Heart left ventricle (tissue), 16 donors: Measurements from ENCODE around the gene TYROBP. TPM values are rescaled to one million over a fixed set of nuclear protein-coding genes. Genes with fewer than 3 reads are reported as not detected.
"Not testable (repeated sequence)": the region's sequence is repeated elsewhere in the genome, so short reads cannot be mapped to it uniquely, and the experiment has no call there.

Experiments
- ATAC-seq, 4 donors: fragments of 200-7000 bp; cut with Tn5 transposase; one replicate each; pipeline ENCODE4 v1.9.1; 2020 to 2022; ENCODE audit warnings: moderate library complexity in 4 of 4, mild to moderate bottlenecking in 3 of 4, moderate number of reproducible peaks in 1 of 4
- DNase-seq, 5 donors: peaks; one replicate each; pipeline ENCODE4 v3.0.0-alpha.2; 2020
- H3K27ac ChIP-seq, 12 donors: fragments of 200-600 bp; sonication (generic) in 4 of 12; one replicate each; pipeline versions ENCODE4 v1.5.0 to v1.8.0; 2016 to 2022; ENCODE audit warnings: mild to moderate bottlenecking in 2 of 12
- H3K27me3 ChIP-seq, 9 donors: fragments of 200-600 bp; sonication (generic) in 2 of 9; one replicate each; pipeline versions ENCODE4 v1.5.1 to v1.8.0; 2016 to 2022; ENCODE audit warnings: mild to moderate bottlenecking in 3 of 9
- H3K36me3 ChIP-seq, 9 donors: fragments of 200-600 bp; sonication (generic) in 2 of 9; one replicate each; pipeline versions ENCODE4 v1.5.0 to v1.8.0; 2018 to 2022; ENCODE audit warnings: mild to moderate bottlenecking in 2 of 9
- H3K4me1 ChIP-seq, 12 donors: fragments of 200-600 bp; sonication (generic) in 4 of 12; one replicate each; pipeline versions ENCODE4 v1.5.0 to v1.8.0; 2016 to 2022; ENCODE audit warnings: mild to moderate bottlenecking in 3 of 12
- H3K4me3 ChIP-seq, 12 donors: fragments of 200-600 bp; sonication (generic) in 4 of 12; one replicate each; pipeline versions ENCODE4 v1.5.0 to v1.8.0; 2017 to 2022; ENCODE audit warnings: mild to moderate bottlenecking in 9 of 12, moderate library complexity in 4 of 12
- H3K9me3 ChIP-seq, 12 donors: fragments of 200-600 bp; sonication (generic) in 4 of 12; one replicate each; pipeline versions ENCODE4 v1.5.0 to v1.8.0; 2016 to 2022; ENCODE audit warnings: mild to moderate bottlenecking in 1 of 12
- CTCF ChIP-seq, 12 donors: fragments of 200-600 bp; sonication (generic) in 4 of 12; IDR thresholded peaks; one replicate each; pipeline versions ENCODE4 v1.5.0 to v1.8.0; 2018 to 2022; ENCODE audit warnings: antibody characterized with exemption in 12 of 12, mild to moderate bottlenecking in 5 of 12
- POLR2A ChIP-seq, 2 donors: fragments of 450-650 bp; IDR thresholded peaks; one replicate each; pipeline ENCODE4 v1.6.1; 2017; ENCODE audit warnings: antibody characterized with exemption in 2 of 2, mild to moderate bottlenecking in 2 of 2, moderate library complexity in 2 of 2
- WGBS, 4 donors: extraction: QIAGEN DNeasy Blood & Tissue Kit in 2 of 4; methylation state at CpG; one replicate each; pipeline versions ENCODE4 v1.1.5 to v1.1.7; 2013 to 2018; 5-methylcytosine and 5-hydroxymethylcytosine counted together
- intact Hi-C, 10 donors: fragments of 100-400 bp; cut with DNase I; formaldehyde crosslinking; loops; one replicate each; pipeline versions ENCODE4 v1.11.1 to v1.14.2; 2022
- polyA plus RNA-seq, 2 donors: library from polyadenylated mRNA; stranded (reverse); fragments of 200-250 nt; gene quantifications; one replicate each; pipeline ENCODE4 v1.2.3, GENCODE V29; 2013
- total RNA-seq, 9 donors: library from RNA; depleted of rRNA in 2 of 9; stranded (reverse); fragments of >200 nt in 2 of 9; fragmentation: NEBNext Ultra II Directional in 3 of 9; extraction: Animal tissue kit (Norgen Biotek cat#: 25700) in 3 of 9; gene quantifications; one replicate each; pipeline versions ENCODE4 v1.1.0 to v1.2.4, GENCODE V29; 2016 to 2023
- donor health status: ischemic (EF 13 %, LVEDD 7.1; RV severe dilation, severe dysfunction).
- donor health status: healthy with polysubstance abuse.
- donor health status: DM: no; HTN: yes; CAD: no.
- donor health status: DM: no; HTN: no; CAD: no.
- donor health status: ischemic (EF 25% LVEDD 6.9; RV normal size, moderate dysfunction).
- donor health status: ischemic (EF 25% LVEDD 5.7; RV mildly dilated, moderate dysfunction).
- donor health status: healthy.
- donor health status: DM: yes; HTN: yes; CAD: no.
- donor health status: ischemic (EF 35%, LVEDD 5.7; RV mildly dilated, moderate dysfunction).
- donor health status: nonischemic (EF 11% LVEDD 7.7; RV severe dilation, severe dysfunction).
- donor health status: DM: yes; HTN: yes; CAD: no.
- donor health status: PGD.
- donor health status: ischemic (EF 29% LVEDD 5.4; RV normal size, mild dysfunction).
- donor health status: nonischemic (EF 23%, LVEDD 6.1; RV moderate dilation, normal function).

The TYROBP gene
- total and polyA plus RNA-seq, 11 donors: 12.6 to 237 (median 19.4) TPM

GRCh38 chr19:35913589-35913988 is 5.5 kb upstream of the TYROBP start:
- H3K27me3 ChIP-seq: peaks cover 0 to 6% (median 0%) of the 10 kb centered on the region in 9 donors
- 64 to 70% (median 64%) methylated on average over 7 of the region's 7 CpGs for WGBS, 4 donors
- intact Hi-C loops: no loop called here

GRCh38 chr19:35911790-35912189 is 3.7 kb upstream of the TYROBP start:
- 60 to 70% (median 67%) methylated on average over 5 of the region's 5 CpGs for WGBS, 4 donors
- Histone ChIP-seq H3K4me1 (peaks cover 0 to 45% (median 0%) of the 10 kb centered on the region in 12 donors), H3K4me3 (no peak overlapping the region), H3K36me3 (no peaks in the 10 kb centered on the region), H3K27me3 (peaks cover 0 to 6% (median 0%) of the 10 kb centered on the region in 9 donors), H3K27ac (peak overlapping the region in 1 of 12 donors; percentile 18), H3K9me3 (no peaks in the 10 kb centered on the region)
- DNase-seq (no peak), ATAC-seq (no peak)
- no peak for TF ChIP-seq POLR2A (IDR thresholded peaks at IDR 0.05)
- no peak for TF ChIP-seq CTCF (IDR thresholded peaks at IDR 0.05)
- intact Hi-C loops: no loop called here

More at GRCh38 chr19:35913589-35913988, 5.5 kb upstream of the TYROBP start:
- Histone ChIP-seq H3K4me3 (peak overlapping the region in 1 of 12 donors; percentile 7), H3K9me3 (no peaks in the 10 kb centered on the region), H3K4me1 (peaks cover 0 to 42% (median 0%) of the 10 kb centered on the region in 12 donors), H3K36me3 (no peaks in the 10 kb centered on the region), H3K27ac (peak overlapping the region in 1 of 12 donors; percentile 63)
- ATAC-seq: no peak
- TF ChIP-seq POLR2A (IDR thresholded peaks at IDR 0.05) (no peak), CTCF (IDR thresholded peaks at IDR 0.05) (no peak)
- no peak for DNase-seq

- Histone ChIP-seq H3K36me3 (peaks cover 0 to 4% (median 0%) of the 10 kb centered on the region in 9 donors), H3K27me3 (peaks cover 0 to 6% (median 0%) of the 10 kb centered on the region in 9 donors), H3K4me3 (no peak overlapping the region), H3K27ac (peak overlapping the region in 1 of 12 donors; percentile 88), H3K9me3 (no peaks in the 10 kb centered on the region), H3K4me1 (peaks cover 0 to 51% (median 0%) of the 10 kb centered on the region in 12 donors)
- intact Hi-C loops: no loop called here
- ATAC-seq: no peak
- WGBS, 4 donors: 37 to 46% (median 42%) methylated on average over 2 to 3 of the region's 3 CpGs
- DNase-seq: no peak
- TF ChIP-seq POLR2A (IDR thresholded peaks at IDR 0.05) (no peak), CTCF (IDR thresholded peaks at IDR 0.05) (no peak)
Observed at GRCh38 chr19:35911173-35911572, 3.1 kb upstream of the TYROBP start.

GRCh38 chr19:35910355-35910754 is 2.3 kb upstream of the TYROBP start:
- H3K4me3 ChIP-seq, H3K36me3 ChIP-seq, DNase-seq, H3K9me3 ChIP-seq, intact Hi-C loops, H3K27me3 ChIP-seq, ATAC-seq: not testable (repeated sequence)
- peaks cover 0 to 56% (median 0%) of the 10 kb centered on the region in 12 donors for H3K4me1 ChIP-seq
- 91 to 94% (median 92%) methylated on average over 14 of the region's 14 CpGs for WGBS, 4 donors
- H3K27ac ChIP-seq: peak overlapping the region in 3 of 12 donors; percentile 63 to 88 (median 71)

- Histone ChIP-seq H3K4me1 (peaks cover 0 to 60% (median 0%) of the 10 kb centered on the region in 12 donors), H3K4me3 (no peak overlapping the region), H3K9me3 (no peaks in the 10 kb centered on the region), H3K36me3 (peaks cover 0 to 4% (median 0%) of the 10 kb centered on the region in 9 donors), H3K27ac (peak overlapping the region in 6 of 12 donors; percentile 20 to 88 (median 67)), H3K27me3 (peaks cover 0 to 6% (median 0%) of the 10 kb centered on the region in 9 donors)
- 70 to 79% (median 74%) methylated on average over 4 to 6 of the region's 6 CpGs for WGBS, 4 donors
- TF ChIP-seq CTCF (IDR thresholded peaks at IDR 0.05): no peak
- TF ChIP-seq POLR2A (IDR thresholded peaks at IDR 0.05): no peak
- ATAC-seq: no peak
- intact Hi-C loops: no loop called here
- no peak for DNase-seq
Observed at GRCh38 chr19:35909684-35910035, 1.6 kb upstream of the TYROBP start.
